OCI-LY7 (cell line): Measurements from ENCODE around the gene FRMD5. TPM values are rescaled to one million over a fixed set of nuclear protein-coding genes. Genes with fewer than 3 reads are reported as not detected.

Source experiments
- BruUV-seq: library from RNA; stranded (reverse); fragments of 400-500 nt; replicated peaks from 2 replicates; lab custom pipeline; 2021; lab: Mats Ljungman, UMichigan
- CTCF ChIA-PET: fragments of 300-600 bp; sonication (Branson Sonifier 250); formaldehyde crosslinking; loops from one replicate; lab custom pipeline; 2022; ENCODE audit warnings: antibody characterized with exemption; ENCODE audit not compliant: unreplicated experiment; lab: Charles Lee
- POLR2A ChIA-PET: fragments of 300-600 bp; sonication (Branson Sonifier 250); formaldehyde crosslinking; loops from one replicate; lab custom pipeline; 2022; ENCODE audit warnings: antibody characterized with exemption; lab: Charles Lee
- DNase-seq: peaks from one replicate; pipeline ENCODE4 v3.0.0-alpha.2; 2015; ENCODE audit warnings: low spot score
- H2AFZ ChIP-seq: fragments of 200-600 bp; sonication (generic), shearing (Covaris generic); 2 replicates; pipeline ENCODE4 v1.6.1; 2014; ENCODE audit warnings: mild to moderate bottlenecking, antibody characterized with exemption, low read length, moderate library complexity
- H3K27ac ChIP-seq: fragments of 200-600 bp; sonication (generic); 2 replicates; pipeline ENCODE4 v1.5.1; 2014; ENCODE audit warnings: mixed run types, low read depth, mild to moderate bottlenecking, moderate library complexity, low read length, inconsistent platforms; ENCODE audit not compliant: poor library complexity, severe bottlenecking
- H3K36me3 ChIP-seq: fragments of 200-600 bp; sonication (generic); 2 replicates; pipeline ENCODE4 v1.6.1; 2014; ENCODE audit warnings: mild to moderate bottlenecking, antibody characterized with exemption, low read length, moderate library complexity, mixed read lengths; ENCODE audit not compliant: insufficient read depth
- H3K4me1 ChIP-seq: fragments of 200-600 bp; sonication (generic); 2 replicates; pipeline ENCODE4 v1.5.1; 2014; ENCODE audit warnings: mild to moderate bottlenecking, low read length; ENCODE audit not compliant: insufficient read depth, poor library complexity, severe bottlenecking
- H3K4me2 ChIP-seq: fragments of 200-600 bp; sonication (generic); 2 replicates; pipeline ENCODE4 v1.6.1; 2014; ENCODE audit warnings: mild to moderate bottlenecking, low read length
- H3K4me3 ChIP-seq: fragments of 200-600 bp; sonication (generic); 2 replicates; pipeline ENCODE4 v1.5.1; 2014; ENCODE audit warnings: mild to moderate bottlenecking, low read depth, low read length; ENCODE audit not compliant: poor library complexity, severe bottlenecking
- H3K79me2 ChIP-seq: fragments of 200-600 bp; sonication (generic); 2 replicates; pipeline ENCODE4 v1.6.1; 2016; ENCODE audit warnings: low read depth, mild to moderate bottlenecking, low read length, moderate library complexity, mixed read lengths; ENCODE audit not compliant: insufficient read depth
- H3K9me2 ChIP-seq: fragments of 200-600 bp; sonication (generic); 2 replicates; pipeline ENCODE4 v1.6.1; 2016; ENCODE audit warnings: mild to moderate bottlenecking, low read length, mixed read lengths; ENCODE audit not compliant: insufficient read depth
- H3K9me3 ChIP-seq: fragments of 200-600 bp; sonication (generic); 2 replicates; pipeline ENCODE4 v1.6.1; 2014; ENCODE audit warnings: mild to moderate bottlenecking, mixed run types, low read length, mixed read lengths
- H4K20me1 ChIP-seq: fragments of 200-600 bp; sonication (generic); 2 replicates; pipeline ENCODE4 v1.6.1; 2014; ENCODE audit warnings: mild to moderate bottlenecking, antibody characterized with exemption, low read length, moderate library complexity, mixed read lengths; ENCODE audit not compliant: insufficient read depth
- CTCF ChIP-seq: fragments of 200-600 bp; sonication (generic); conservative IDR thresholded peaks from 2 replicates; pipeline ENCODE4 v1.5.1; 2014; ENCODE audit warnings: mild to moderate bottlenecking, antibody characterized with exemption, low read length, moderate library complexity, mixed read lengths
- EZH2phosphoT487 ChIP-seq: fragments of 200-600 bp; sonication (generic); IDR thresholded peaks from 2 replicates; pipeline ENCODE4 v1.6.1; 2018; ENCODE audit warnings: low read depth, borderline replicate concordance, mild to moderate bottlenecking, mixed run types, antibody characterized with exemption, low read length, moderate library complexity, mixed read lengths
- intact Hi-C: fragments of 100-400 bp; cut with micrococcal nuclease; formaldehyde crosslinking; loops from one replicate; pipeline ENCODE4 v1.10.0; 2022; ENCODE audit not compliant: unreplicated experiment
- total RNA-seq, 2 experiments: library from RNA; depleted of rRNA in 1 of 2; stranded (reverse); fragments of >200 nt in 1 of 2; shearing (Covaris generic) in 1 of 2; gene quantifications; 2 replicates each; pipeline ENCODE4 v1.2.3, GENCODE V29; 2014 to 2022

The FRMD5 gene
- total RNA-seq, 2 experiments from 2014 or later, result not detected

GRCh38 chr15:43913026-43913780, 281.9 kb downstream of the FRMD5 start:
- TF ChIP-seq EZH2phosphoT487 (no peak), CTCF (no peak)

GRCh38 chr15:43912208-43912607, 282.9 kb downstream of the FRMD5 start:
- H3K9me2 ChIP-seq, result no peaks in the 10 kb centered on the region
- TF ChIP-seq CTCF (no peak), EZH2phosphoT487 (no peak)
- no peak overlapping the region for H3K4me2 ChIP-seq
- no peak overlapping the region for H3K4me3 ChIP-seq
- no peak overlapping the region for H2AFZ ChIP-seq
- H4K20me1 ChIP-seq, result no peaks in the 10 kb centered on the region
- H3K4me1 ChIP-seq, result no peaks in the 10 kb centered on the region
- no peaks in the 10 kb centered on the region for H3K79me2 ChIP-seq
- no peak for DNase-seq
- H3K36me3 ChIP-seq, result no peaks in the 10 kb centered on the region
- intact Hi-C loops, result no loop called here
- no peak overlapping the region for H3K27ac ChIP-seq
- no peaks in the 10 kb centered on the region for H3K9me3 ChIP-seq
- no TSS peak for BruUV-seq
- CTCF ChIA-PET, result no interaction called here
- POLR2A ChIA-PET, result interaction anchor here (0.9 kb wide), 1 partner anchor 16 kb away, joined by 3 read pairs; no protein-coding TSS in a partner anchor

More at GRCh38 chr15:43913026-43913780, 281.9 kb downstream of the FRMD5 start:
- no TSS peak for BruUV-seq
- Histone ChIP-seq H3K4me3 (no peak overlapping the region), H3K9me2 (no peaks in the 10 kb centered on the region), H4K20me1 (no peaks in the 10 kb centered on the region), H3K9me3 (no peaks in the 10 kb centered on the region), H3K4me1 (no peaks in the 10 kb centered on the region), H3K79me2 (no peaks in the 10 kb centered on the region), H3K27ac (no peak overlapping the region), H3K36me3 (no peaks in the 10 kb centered on the region), H3K4me2 (no peak overlapping the region), H2AFZ (no peak overlapping the region)
- POLR2A ChIA-PET, result no interaction called here
- CTCF ChIA-PET, result no interaction called here
- DNase-seq, result no peak
- intact Hi-C loops, result no loop called here

- DNase-seq, result no peak
- POLR2A ChIA-PET, result no interaction called here
- Histone ChIP-seq H3K4me1 (no peaks in the 10 kb centered on the region), H3K9me2 (no peaks in the 10 kb centered on the region), H3K9me3 (no peaks in the 10 kb centered on the region), H4K20me1 (no peaks in the 10 kb centered on the region), H3K27ac (no peak overlapping the region), H2AFZ (no peak overlapping the region), H3K4me2 (no peak overlapping the region), H3K4me3 (no peak overlapping the region), H3K79me2 (no peaks in the 10 kb centered on the region), H3K36me3 (no peaks in the 10 kb centered on the region)
- CTCF ChIA-PET, result no interaction called here
- intact Hi-C loops, result no loop called here
- TF ChIP-seq CTCF, result no peak
- TF ChIP-seq EZH2phosphoT487, result no peak
- BruUV-seq, result no TSS peak
Measured at GRCh38 chr15:43911235-43911781, 283.8 kb downstream of the FRMD5 start.
